OCI-LY7 (cell line): ENCODE measurements around the gene SORD. TPM values are rescaled to one million over a fixed set of nuclear protein-coding genes. Genes with fewer than 3 reads are reported as not detected.

ENCODE experiments used
- BruUV-seq: library from RNA; stranded (reverse); fragments of 400-500 nt; replicated peaks from 2 replicates; lab custom pipeline; 2021; lab: Mats Ljungman, UMichigan
- CTCF ChIA-PET: fragments of 300-600 bp; sonication (Branson Sonifier 250); formaldehyde crosslinking; loops from one replicate; lab custom pipeline; 2022; ENCODE audit warnings: antibody characterized with exemption; ENCODE audit not compliant: unreplicated experiment; lab: Charles Lee
- POLR2A ChIA-PET: fragments of 300-600 bp; sonication (Branson Sonifier 250); formaldehyde crosslinking; loops from one replicate; lab custom pipeline; 2022; ENCODE audit warnings: antibody characterized with exemption; lab: Charles Lee
- DNase-seq: peaks from one replicate; pipeline ENCODE4 v3.0.0-alpha.2; 2015; ENCODE audit warnings: low spot score
- H2AFZ ChIP-seq: fragments of 200-600 bp; sonication (generic), shearing (Covaris generic); 2 replicates; pipeline ENCODE4 v1.6.1; 2014; ENCODE audit warnings: mild to moderate bottlenecking, antibody characterized with exemption, low read length, moderate library complexity
- H3K27ac ChIP-seq: fragments of 200-600 bp; sonication (generic); 2 replicates; pipeline ENCODE4 v1.5.1; 2014; ENCODE audit warnings: mixed run types, low read depth, mild to moderate bottlenecking, moderate library complexity, low read length, inconsistent platforms; ENCODE audit not compliant: poor library complexity, severe bottlenecking
- H3K36me3 ChIP-seq: fragments of 200-600 bp; sonication (generic); 2 replicates; pipeline ENCODE4 v1.6.1; 2014; ENCODE audit warnings: mild to moderate bottlenecking, antibody characterized with exemption, low read length, moderate library complexity, mixed read lengths; ENCODE audit not compliant: insufficient read depth
- H3K4me1 ChIP-seq: fragments of 200-600 bp; sonication (generic); 2 replicates; pipeline ENCODE4 v1.5.1; 2014; ENCODE audit warnings: mild to moderate bottlenecking, low read length; ENCODE audit not compliant: insufficient read depth, poor library complexity, severe bottlenecking
- H3K4me2 ChIP-seq: fragments of 200-600 bp; sonication (generic); 2 replicates; pipeline ENCODE4 v1.6.1; 2014; ENCODE audit warnings: mild to moderate bottlenecking, low read length
- H3K4me3 ChIP-seq: fragments of 200-600 bp; sonication (generic); 2 replicates; pipeline ENCODE4 v1.5.1; 2014; ENCODE audit warnings: mild to moderate bottlenecking, low read depth, low read length; ENCODE audit not compliant: poor library complexity, severe bottlenecking
- H3K79me2 ChIP-seq: fragments of 200-600 bp; sonication (generic); 2 replicates; pipeline ENCODE4 v1.6.1; 2016; ENCODE audit warnings: low read depth, mild to moderate bottlenecking, low read length, moderate library complexity, mixed read lengths; ENCODE audit not compliant: insufficient read depth
- H3K9me2 ChIP-seq: fragments of 200-600 bp; sonication (generic); 2 replicates; pipeline ENCODE4 v1.6.1; 2016; ENCODE audit warnings: mild to moderate bottlenecking, low read length, mixed read lengths; ENCODE audit not compliant: insufficient read depth
- H3K9me3 ChIP-seq: fragments of 200-600 bp; sonication (generic); 2 replicates; pipeline ENCODE4 v1.6.1; 2014; ENCODE audit warnings: mild to moderate bottlenecking, mixed run types, low read length, mixed read lengths
- H4K20me1 ChIP-seq: fragments of 200-600 bp; sonication (generic); 2 replicates; pipeline ENCODE4 v1.6.1; 2014; ENCODE audit warnings: mild to moderate bottlenecking, antibody characterized with exemption, low read length, moderate library complexity, mixed read lengths; ENCODE audit not compliant: insufficient read depth
- CTCF ChIP-seq: fragments of 200-600 bp; sonication (generic); conservative IDR thresholded peaks from 2 replicates; pipeline ENCODE4 v1.5.1; 2014; ENCODE audit warnings: mild to moderate bottlenecking, antibody characterized with exemption, low read length, moderate library complexity, mixed read lengths
- EZH2phosphoT487 ChIP-seq: fragments of 200-600 bp; sonication (generic); IDR thresholded peaks from 2 replicates; pipeline ENCODE4 v1.6.1; 2018; ENCODE audit warnings: low read depth, borderline replicate concordance, mild to moderate bottlenecking, mixed run types, antibody characterized with exemption, low read length, moderate library complexity, mixed read lengths
- intact Hi-C: fragments of 100-400 bp; cut with micrococcal nuclease; formaldehyde crosslinking; loops from one replicate; pipeline ENCODE4 v1.10.0; 2022; ENCODE audit not compliant: unreplicated experiment
- small RNA-seq: library from RNA; depleted of rRNA; stranded (forward); fragments of <200 nt; gene quantifications from one replicate; pipeline ENCODE3, GENCODE V24; 2014
- total RNA-seq, 2 experiments: library from RNA; depleted of rRNA in 1 of 2; stranded (reverse); fragments of >200 nt in 1 of 2; shearing (Covaris generic) in 1 of 2; gene quantifications; 2 replicates each; pipeline ENCODE4 v1.2.3, GENCODE V29; 2014 to 2022

The SORD gene
- total RNA-seq, 2 experiments from 2014 or later = 10.4 to 17.8 TPM

- no TSS peak for BruUV-seq
- no peaks in the 10 kb centered on the region for H3K4me1 ChIP-seq
- POLR2A ChIA-PET = interaction anchor here (1.2 kb wide), 1 partner anchor 50 kb away, joined by 3 read pairs; no protein-coding TSS in a partner anchor
- intact Hi-C loops = loop anchor here (5.0 kb wide), 1 partner anchor 331 kb away; no protein-coding TSS in a partner anchor
- H3K27ac ChIP-seq = no peak overlapping the region
- no peaks in the 10 kb centered on the region for H3K79me2 ChIP-seq
- no peaks in the 10 kb centered on the region for H3K9me3 ChIP-seq
- peak; percentile 49 for DNase-seq
- CTCF ChIA-PET = no interaction called here
- H3K4me3 ChIP-seq = no peak overlapping the region
- H4K20me1 ChIP-seq = no peaks in the 10 kb centered on the region
- no peaks in the 10 kb centered on the region for H3K9me2 ChIP-seq
- no peak overlapping the region for H2AFZ ChIP-seq
- H3K4me2 ChIP-seq = no peak overlapping the region
- peak; percentile 95 for TF ChIP-seq CTCF
- TF ChIP-seq EZH2phosphoT487 = no peak
- no peaks in the 10 kb centered on the region for H3K36me3 ChIP-seq
These were observed 103.7 kb downstream of the SORD start for GRCh38 chr15:45126535-45127158.

Small RNAs within 50 kb of the gene (small RNA-seq; reads per million reads assigned to genes)
- not detected for gene RF00019
- not detected for gene RNU1-78P
- gene RNU6-966P = not detected

Other genes starting within 250 kb of the SORD start
- not detected in 2 replicates for gene TERB2, start 66.5 kb upstream of the SORD start, total RNA-seq (2014; rRNA removed; shearing (Covaris generic))
- not detected in 2 replicates for gene TERB2, start 66.5 kb upstream of the SORD start, total RNA-seq (2022)
- 0.03 and 0.05 TPM in 2 replicates for gene DUOX2, start 91.0 kb downstream of the SORD start, total RNA-seq (2014; rRNA removed; shearing (Covaris generic))
- 0.06 TPM in 1 of 2 replicates, not detected in the other for gene DUOX2, start 91.0 kb downstream of the SORD start, total RNA-seq (2022)
- gene DUOXA2, start 91.1 kb downstream of the SORD start, total RNA-seq (2014; rRNA removed; shearing (Covaris generic)) = not detected in 2 replicates
- not detected in 2 replicates for gene DUOXA2, start 91.1 kb downstream of the SORD start, total RNA-seq (2022)
- gene DUOXA1, start 106.7 kb downstream of the SORD start, total RNA-seq (2014; rRNA removed; shearing (Covaris generic)) = not detected in 2 replicates
- gene DUOXA1, start 106.7 kb downstream of the SORD start, total RNA-seq (2022) = not detected in 2 replicates
- gene DUOX1, start 106.8 kb downstream of the SORD start, total RNA-seq (2014; rRNA removed; shearing (Covaris generic)) = not detected in 2 replicates
- not detected in 2 replicates for gene DUOX1, start 106.8 kb downstream of the SORD start, total RNA-seq (2022)
- gene SHF, start 164.8 kb downstream of the SORD start, total RNA-seq (2014; rRNA removed; shearing (Covaris generic)) = 2.3 and 5.7 TPM in 2 replicates
- 2.5 and 3.2 TPM in 2 replicates for gene SHF, start 164.8 kb downstream of the SORD start, total RNA-seq (2022)
- not detected in 2 replicates for gene SLC28A2, start 229.0 kb downstream of the SORD start, total RNA-seq (2014; rRNA removed; shearing (Covaris generic))
- gene SLC28A2, start 229.0 kb downstream of the SORD start, total RNA-seq (2022) = not detected in 2 replicates